HFF-Myc (cell line): Measurements from ENCODE around the gene GRIN1.

Experiments
- DNase-seq: peaks from one replicate; pipeline ENCODE4 v3.0.0-alpha.2; 2011; ENCODE audit warnings: low read depth; ENCODE audit errors: extremely low read depth
- H3K4me3 ChIP-seq: replicated peaks from 2 replicates; pipeline ENCODE4 v1.5.1; 2011; ENCODE audit warnings: low read depth, mild to moderate bottlenecking, control low read depth, low read length
- CTCF ChIP-seq: IDR thresholded peaks from 2 replicates; pipeline ENCODE4 v1.5.1; 2012; ENCODE audit warnings: mild to moderate bottlenecking, low read depth, low read length, control low read depth; ENCODE audit errors: missing control alignments

The GRIN1 gene

DNA sequence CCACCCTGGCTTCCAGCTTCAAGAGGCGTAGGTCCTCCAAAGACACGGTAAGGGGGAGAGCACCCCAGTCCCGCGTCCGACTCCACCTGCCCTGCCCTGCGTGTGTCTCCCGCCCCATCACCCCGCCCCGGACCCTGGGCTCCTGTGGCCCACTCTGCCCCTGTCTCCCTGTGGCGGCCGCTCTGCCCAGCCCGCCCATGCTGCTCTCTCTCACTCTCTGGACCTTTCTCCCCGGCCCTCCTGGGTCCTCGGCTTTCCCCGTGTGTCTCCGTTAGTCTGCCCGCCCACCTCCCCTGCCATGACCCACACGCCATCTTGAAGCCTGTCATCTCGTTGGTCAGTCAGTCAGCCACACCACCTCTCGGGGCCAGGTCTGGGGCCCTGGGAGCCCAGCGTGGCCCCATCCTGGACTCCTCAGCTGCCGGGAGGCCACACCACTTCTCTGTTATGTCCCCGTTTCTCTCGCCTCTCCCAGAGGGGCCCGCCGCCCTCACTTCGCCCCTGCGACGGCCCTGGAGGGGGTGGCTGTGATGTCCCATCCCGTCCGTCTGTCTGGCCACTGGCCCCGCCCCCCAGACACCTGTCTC is 26.4 kb downstream of the GRIN1 start:
- TF ChIP-seq CTCF, result no peak
- no peak overlapping the region for H3K4me3 ChIP-seq
- DNase-seq, result no peak

GRCh38 chr9:137166380-137167229 is 27.7 kb downstream of the GRIN1 start:
- TF ChIP-seq CTCF, result no peak
- DNase-seq, result no peak
- H3K4me3 ChIP-seq, result no peak overlapping the region

DNA sequence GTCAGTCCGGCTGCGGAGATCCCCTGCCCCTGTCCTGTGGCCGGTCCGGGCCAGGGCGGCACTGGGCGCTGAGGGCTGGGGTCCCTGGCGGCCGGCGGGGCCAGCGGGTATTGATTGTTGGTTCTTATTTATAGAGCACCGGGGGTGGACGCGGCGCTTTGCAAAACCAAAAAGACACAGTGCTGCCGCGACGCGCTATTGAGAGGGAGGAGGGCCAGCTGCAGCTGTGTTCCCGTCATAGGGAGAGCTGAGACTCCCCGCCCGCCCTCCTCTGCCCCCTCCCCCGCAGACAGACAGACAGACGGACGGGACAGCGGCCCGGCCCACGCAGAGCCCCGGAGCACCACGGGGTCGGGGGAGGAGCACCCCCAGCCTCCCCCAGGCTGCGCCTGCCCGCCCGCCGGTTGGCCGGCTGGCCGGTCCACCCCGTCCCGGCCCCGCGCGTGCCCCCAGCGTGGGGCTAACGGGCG is 28.4 kb downstream of the GRIN1 start:
- no peak overlapping the region for H3K4me3 ChIP-seq
- TF ChIP-seq CTCF, result no peak
- DNase-seq, result no peak

DNA sequence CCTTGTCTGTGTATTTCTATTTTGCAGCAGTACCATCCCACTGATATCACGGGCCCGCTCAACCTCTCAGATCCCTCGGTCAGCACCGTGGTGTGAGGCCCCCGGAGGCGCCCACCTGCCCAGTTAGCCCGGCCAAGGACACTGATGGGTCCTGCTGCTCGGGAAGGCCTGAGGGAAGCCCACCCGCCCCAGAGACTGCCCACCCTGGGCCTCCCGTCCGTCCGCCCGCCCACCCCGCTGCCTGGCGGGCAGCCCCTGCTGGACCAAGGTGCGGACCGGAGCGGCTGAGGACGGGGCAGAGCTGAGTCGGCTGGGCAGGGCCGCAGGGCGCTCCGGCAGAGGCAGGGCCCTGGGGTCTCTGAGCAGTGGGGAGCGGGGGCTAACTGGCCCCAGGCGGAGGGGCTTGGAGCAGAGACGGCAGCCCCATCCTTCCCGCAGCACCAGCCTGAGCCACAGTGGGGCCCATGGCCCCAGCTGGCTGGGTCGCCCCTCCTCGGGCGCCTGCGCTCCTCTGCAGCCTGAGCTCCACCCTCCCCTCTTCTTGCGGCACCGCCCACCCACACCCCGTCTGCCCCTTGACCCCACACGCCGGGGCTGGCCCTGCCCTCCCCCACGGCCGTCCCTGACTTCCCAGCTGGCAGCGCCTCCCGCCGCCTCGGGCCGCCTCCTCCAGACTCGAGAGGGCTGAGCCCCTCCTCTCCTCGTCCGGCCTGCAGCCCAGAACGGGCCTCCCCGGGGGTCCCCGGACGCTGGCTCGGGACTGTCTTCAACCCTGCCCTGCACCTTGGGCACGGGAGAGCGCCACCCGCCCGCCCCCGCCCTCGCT is 29.0 kb downstream of the GRIN1 start:
- no peak for DNase-seq
- H3K4me3 ChIP-seq, result no peak overlapping the region
- TF ChIP-seq CTCF, result no peak

DNA sequence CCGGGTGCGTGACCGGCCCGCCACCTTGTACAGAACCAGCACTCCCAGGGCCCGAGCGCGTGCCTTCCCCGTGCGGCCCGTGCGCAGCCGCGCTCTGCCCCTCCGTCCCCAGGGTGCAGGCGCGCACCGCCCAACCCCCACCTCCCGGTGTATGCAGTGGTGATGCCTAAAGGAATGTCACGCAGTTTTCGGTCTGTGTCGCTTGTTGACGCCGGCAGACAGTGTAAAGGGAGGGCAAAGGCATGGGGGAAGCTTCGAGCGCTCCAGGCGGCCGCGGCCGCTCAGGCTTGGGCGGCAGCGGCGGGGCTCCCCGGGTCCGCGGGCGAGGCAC is 29.6 kb downstream of the GRIN1 start:
- H3K4me3 ChIP-seq, result no peak overlapping the region
- TF ChIP-seq CTCF, result no peak
- no peak for DNase-seq

DNA sequence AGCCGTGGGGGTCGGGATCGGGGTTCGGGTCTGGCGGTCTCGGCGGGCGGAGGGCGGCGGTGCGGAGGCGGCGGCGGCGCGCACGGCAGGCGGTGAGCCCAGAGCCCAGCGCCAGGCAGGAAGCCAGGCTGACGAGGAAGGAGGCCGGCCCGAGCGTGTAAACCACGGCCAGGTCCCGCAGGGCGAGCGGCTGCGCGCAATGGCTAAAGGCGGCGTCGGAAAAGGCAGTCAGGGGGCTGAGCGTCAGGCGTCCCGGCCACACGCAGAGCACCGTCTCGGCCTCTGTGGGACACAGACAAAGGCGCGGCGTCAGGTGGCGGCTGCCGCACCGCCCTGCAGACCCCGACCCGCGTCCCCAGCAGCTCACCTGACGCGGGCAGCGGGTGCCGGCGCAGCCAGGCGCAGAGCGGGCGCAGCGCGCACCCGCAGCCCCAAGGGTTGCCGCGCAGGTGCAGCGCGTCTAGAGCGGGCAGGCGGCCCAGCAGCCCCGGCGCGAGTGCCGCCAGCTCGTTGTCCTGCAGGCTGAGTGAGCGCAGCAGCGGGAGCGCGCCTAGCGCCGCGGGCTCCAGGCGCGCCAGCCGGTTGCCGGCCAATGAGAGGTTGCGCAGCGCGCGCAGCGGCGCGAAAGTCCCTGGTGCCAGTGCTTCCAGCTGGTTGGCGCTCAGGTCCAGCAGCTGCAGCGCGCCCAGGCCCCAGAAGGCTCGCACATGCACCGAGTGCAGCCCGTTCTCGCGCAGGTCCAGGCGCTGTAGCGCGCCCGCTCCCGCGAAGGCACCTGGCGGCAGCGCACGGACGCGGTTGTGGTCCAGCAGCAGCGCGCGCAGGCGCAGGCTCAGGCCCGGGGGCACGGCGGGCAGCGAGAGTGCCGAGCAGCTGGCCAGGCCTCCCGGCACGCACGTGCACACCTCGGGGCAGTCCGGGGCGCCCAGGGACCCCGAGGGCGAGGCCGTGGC is 30.2 kb downstream of the GRIN1 start:
- H3K4me3 ChIP-seq, result 0 out of 2 replicates have a peak overlapping the region, but pooled peaks have one; percentile 7
- no peak for DNase-seq
- no peak for TF ChIP-seq CTCF
